PFSK-1 (cell line): ENCODE measurements around the gene KRT12.

Source experiments
- POLR2AphosphoS5 ChIP-seq: IDR thresholded peaks from 2 replicates; pipeline ENCODE4 v1.6.1; 2012; ENCODE audit warnings: low read depth, mild to moderate bottlenecking, control low read depth, low read length, moderate library complexity
- SIN3A ChIP-seq: IDR thresholded peaks from 2 replicates; pipeline ENCODE4 v1.6.1; 2012; ENCODE audit warnings: mild to moderate bottlenecking, low read length, moderate library complexity, borderline replicate concordance; ENCODE audit not compliant: insufficient read depth
- TF ChIP-seq, protein P1 (sequence below), 2 experiments: IDR thresholded peaks; 2 replicates each; pipeline versions ENCODE4 v1.6.1 to v1.8.0; 2011 to 2012; ENCODE audit warnings: low read depth in 2 of 2, low read length in 2 of 2, control low read depth in 1 of 2, inconsistent platforms in 1 of 2, mild to moderate bottlenecking in 1 of 2, moderate library complexity in 1 of 2; ENCODE audit not compliant: insufficient read depth in 1 of 2

DNA sequence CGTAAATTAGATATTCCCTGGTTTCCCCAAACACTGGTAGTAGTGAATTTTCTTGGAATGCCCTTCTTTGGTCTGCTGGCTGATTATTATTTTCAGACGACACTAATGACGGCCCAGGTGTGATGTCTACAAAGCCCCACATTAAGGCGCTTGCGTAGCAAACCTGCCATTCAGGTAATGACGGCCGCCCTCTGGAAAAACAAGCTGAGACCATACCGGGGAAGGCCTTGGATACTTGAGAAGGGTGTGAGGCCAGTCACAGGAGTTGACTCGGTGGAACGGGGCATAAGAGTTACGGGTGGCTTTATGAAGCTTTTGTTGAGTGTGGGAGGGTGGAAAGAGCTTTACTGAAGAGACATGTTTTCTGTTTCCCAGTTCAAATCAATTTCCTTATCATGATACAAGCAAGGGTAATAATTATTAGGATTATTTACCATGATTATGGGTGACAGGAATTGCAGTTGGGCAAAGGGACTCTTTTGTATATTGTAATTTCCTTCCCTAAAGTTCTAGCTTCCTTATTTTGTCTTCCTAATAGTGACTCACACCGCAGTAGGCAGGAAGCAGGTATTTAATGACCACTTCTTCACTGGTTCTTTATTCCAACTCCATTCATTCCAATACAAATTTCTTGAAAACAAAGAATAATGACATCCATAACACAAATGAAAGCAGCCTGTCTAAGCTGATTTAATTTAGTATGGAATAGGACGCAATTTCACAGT lies 45.6 kb upstream of the KRT12 start:
- TF ChIP-seq SIN3A (no peak), POLR2AphosphoS5 (no peak)
- TF ChIP-seq, protein P1, sequence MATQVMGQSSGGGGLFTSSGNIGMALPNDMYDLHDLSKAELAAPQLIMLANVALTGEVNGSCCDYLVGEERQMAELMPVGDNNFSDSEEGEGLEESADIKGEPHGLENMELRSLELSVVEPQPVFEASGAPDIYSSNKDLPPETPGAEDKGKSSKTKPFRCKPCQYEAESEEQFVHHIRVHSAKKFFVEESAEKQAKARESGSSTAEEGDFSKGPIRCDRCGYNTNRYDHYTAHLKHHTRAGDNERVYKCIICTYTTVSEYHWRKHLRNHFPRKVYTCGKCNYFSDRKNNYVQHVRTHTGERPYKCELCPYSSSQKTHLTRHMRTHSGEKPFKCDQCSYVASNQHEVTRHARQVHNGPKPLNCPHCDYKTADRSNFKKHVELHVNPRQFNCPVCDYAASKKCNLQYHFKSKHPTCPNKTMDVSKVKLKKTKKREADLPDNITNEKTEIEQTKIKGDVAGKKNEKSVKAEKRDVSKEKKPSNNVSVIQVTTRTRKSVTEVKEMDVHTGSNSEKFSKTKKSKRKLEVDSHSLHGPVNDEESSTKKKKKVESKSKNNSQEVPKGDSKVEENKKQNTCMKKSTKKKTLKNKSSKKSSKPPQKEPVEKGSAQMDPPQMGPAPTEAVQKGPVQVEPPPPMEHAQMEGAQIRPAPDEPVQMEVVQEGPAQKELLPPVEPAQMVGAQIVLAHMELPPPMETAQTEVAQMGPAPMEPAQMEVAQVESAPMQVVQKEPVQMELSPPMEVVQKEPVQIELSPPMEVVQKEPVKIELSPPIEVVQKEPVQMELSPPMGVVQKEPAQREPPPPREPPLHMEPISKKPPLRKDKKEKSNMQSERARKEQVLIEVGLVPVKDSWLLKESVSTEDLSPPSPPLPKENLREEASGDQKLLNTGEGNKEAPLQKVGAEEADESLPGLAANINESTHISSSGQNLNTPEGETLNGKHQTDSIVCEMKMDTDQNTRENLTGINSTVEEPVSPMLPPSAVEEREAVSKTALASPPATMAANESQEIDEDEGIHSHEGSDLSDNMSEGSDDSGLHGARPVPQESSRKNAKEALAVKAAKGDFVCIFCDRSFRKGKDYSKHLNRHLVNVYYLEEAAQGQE (IDR thresholded peaks at IDR 0.05; ENCODE audit: insufficient read depth in 1 of 2, low read depth in 2 of 2, low read length in 2 of 2) = no peak
